OCI-LY1 (cell line): Measurements from ENCODE around the gene CRABP1.

Source experiments
- CTCF ChIP-seq: fragments of 200-600 bp; sonication (generic), shearing (Covaris generic); IDR thresholded peaks from 2 replicates; pipeline ENCODE4 v1.5.1; 2017; ENCODE audit warnings: mild to moderate bottlenecking, antibody characterized with exemption, low read length, moderate library complexity, mixed read lengths
- EZH2 ChIP-seq: fragments of 200-600 bp; sonication (generic), shearing (Covaris generic); IDR thresholded peaks from 2 replicates; pipeline ENCODE4 v1.8.0; 2017; ENCODE audit warnings: borderline replicate concordance, mixed run types, mild to moderate bottlenecking, antibody characterized with exemption, low read length, moderate library complexity, mixed read lengths

GRCh38 chr15:78325092-78325843 is 14.9 kb upstream of the CRABP1 start:
- no peak for TF ChIP-seq CTCF
- no peak for TF ChIP-seq EZH2
